Caco-2 (cell line): ENCODE measurements around the gene UCN2. TPM values are rescaled to one million over a fixed set of nuclear protein-coding genes. Genes with fewer than 3 reads are reported as not detected.

Experiments
- BruUV-seq: library from RNA; stranded (reverse); fragments of 400-500 nt; replicated peaks from 2 replicates; lab custom pipeline; 2021; lab: Mats Ljungman, UMichigan
- CTCF ChIA-PET: fragments of 300-600 bp; sonication (Branson Sonifier 250); formaldehyde crosslinking; loops from one replicate; lab custom pipeline; 2022; ENCODE audit warnings: antibody characterized with exemption; lab: Charles Lee
- POLR2A ChIA-PET: fragments of 300-600 bp; sonication (Branson Sonifier 250); formaldehyde crosslinking; loops from one replicate; lab custom pipeline; 2022; ENCODE audit warnings: antibody characterized with exemption; lab: Charles Lee
- DNase-seq, 2 experiments: peaks; one replicate each; pipeline versions ENCODE4 v3.0.0 to v3.0.0-alpha.2; 2020 to 2022
- H3K27me3 ChIP-seq: replicated peaks from 2 replicates; pipeline ENCODE4 v1.6.0; 2011; ENCODE audit warnings: low read length; ENCODE audit not compliant: control insufficient read depth, insufficient read depth
- H3K36me3 ChIP-seq: 2 replicates; pipeline ENCODE4 v1.5.1; 2011; ENCODE audit warnings: low read length; ENCODE audit not compliant: control insufficient read depth, insufficient read depth
- H3K4me1 ChIP-seq: fragments of 250-450 bp; sonication (Bioruptor Pico); 2 replicates; pipeline ENCODE4 v1.5.1; 2020; ENCODE audit warnings: mild to moderate bottlenecking
- H3K4me3 ChIP-seq: 2 replicates; pipeline ENCODE4 v1.5.1; 2011; ENCODE audit warnings: low read depth, mild to moderate bottlenecking, control low read depth, low read length
- H3K9me3 ChIP-seq: fragments of 250-450 bp; sonication (Bioruptor Pico); 2 replicates; pipeline ENCODE4 v1.5.1; 2020; ENCODE audit warnings: mild to moderate bottlenecking, moderate library complexity
- H3K27ac Mint-ChIP-seq: one replicate; pipeline ENCODE4 v1.8.0; 2022; ENCODE audit warnings: mixed read lengths; ENCODE audit not compliant: unreplicated experiment
- H3K27me3 Mint-ChIP-seq: one replicate; pipeline ENCODE4 v1.8.0; 2022; ENCODE audit warnings: mixed read lengths; ENCODE audit not compliant: insufficient read depth, unreplicated experiment
- H3K36me3 Mint-ChIP-seq: one replicate; pipeline ENCODE4 v1.8.0; 2022; ENCODE audit warnings: mild to moderate bottlenecking, mixed read lengths; ENCODE audit not compliant: insufficient read depth, unreplicated experiment
- H3K4me1 Mint-ChIP-seq: one replicate; pipeline ENCODE4 v1.8.0; 2022; ENCODE audit warnings: low read depth, mixed read lengths; ENCODE audit not compliant: unreplicated experiment
- H3K4me3 Mint-ChIP-seq: one replicate; pipeline ENCODE4 v1.8.0; 2022; ENCODE audit warnings: mild to moderate bottlenecking, moderate library complexity, mixed read lengths; ENCODE audit not compliant: unreplicated experiment
- H3K9me3 Mint-ChIP-seq: one replicate; pipeline ENCODE4 v1.8.0; 2022; ENCODE audit warnings: mixed read lengths; ENCODE audit not compliant: unreplicated experiment
- intact Hi-C: fragments of 100-400 bp; cut with micrococcal nuclease; formaldehyde crosslinking; loops from one replicate; pipeline ENCODE4 v1.10.0; 2022; ENCODE audit not compliant: unreplicated experiment
- total RNA-seq: library from RNA; stranded (reverse); gene quantifications from 2 replicates; pipeline ENCODE4 v1.2.3, GENCODE V29; 2022
- TF ChIP-seq, protein P1 (sequence below), 2 experiments: fragments of 200-600 bp in 1 of 2; IDR thresholded peaks; 1 replicate in 1 of 2; 2 replicates in 1 of 2; pipeline versions ENCODE4 v1.5.1 to v1.8.0; 2011 to 2022; ENCODE audit warnings: antibody characterized with exemption in 1 of 2, control low read depth in 1 of 2, inconsistent platforms in 1 of 2, low read depth in 1 of 2, low read length in 1 of 2, mild to moderate bottlenecking in 1 of 2, moderate library complexity in 1 of 2; ENCODE audit not compliant: insufficient read depth in 1 of 2, severe bottlenecking in 1 of 2, unreplicated experiment in 1 of 2

Gene UCN2
- total RNA-seq, 1 experiment from 2014 or later = 0.54 TPM

DNA sequence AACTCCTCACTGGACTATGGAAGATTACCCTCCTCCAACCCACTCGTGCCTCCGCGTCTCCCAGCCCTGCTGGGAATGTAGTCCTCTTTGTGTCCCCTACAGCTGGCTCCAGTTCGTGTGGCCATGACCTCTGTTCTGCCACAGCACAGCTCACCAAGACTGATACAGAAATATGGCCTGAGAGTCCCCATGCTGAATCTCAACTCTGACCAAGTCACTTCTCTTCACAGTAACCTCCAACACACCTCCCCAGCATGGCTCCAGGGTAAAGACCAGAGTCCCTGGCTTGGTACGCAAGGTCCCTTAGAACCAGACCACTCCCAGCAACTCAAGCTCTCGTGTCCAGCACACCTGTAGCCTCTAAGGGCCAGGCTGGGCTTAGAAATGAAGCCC is 33.8 kb upstream of the UCN2 start:
- TF ChIP-seq, protein P1, sequence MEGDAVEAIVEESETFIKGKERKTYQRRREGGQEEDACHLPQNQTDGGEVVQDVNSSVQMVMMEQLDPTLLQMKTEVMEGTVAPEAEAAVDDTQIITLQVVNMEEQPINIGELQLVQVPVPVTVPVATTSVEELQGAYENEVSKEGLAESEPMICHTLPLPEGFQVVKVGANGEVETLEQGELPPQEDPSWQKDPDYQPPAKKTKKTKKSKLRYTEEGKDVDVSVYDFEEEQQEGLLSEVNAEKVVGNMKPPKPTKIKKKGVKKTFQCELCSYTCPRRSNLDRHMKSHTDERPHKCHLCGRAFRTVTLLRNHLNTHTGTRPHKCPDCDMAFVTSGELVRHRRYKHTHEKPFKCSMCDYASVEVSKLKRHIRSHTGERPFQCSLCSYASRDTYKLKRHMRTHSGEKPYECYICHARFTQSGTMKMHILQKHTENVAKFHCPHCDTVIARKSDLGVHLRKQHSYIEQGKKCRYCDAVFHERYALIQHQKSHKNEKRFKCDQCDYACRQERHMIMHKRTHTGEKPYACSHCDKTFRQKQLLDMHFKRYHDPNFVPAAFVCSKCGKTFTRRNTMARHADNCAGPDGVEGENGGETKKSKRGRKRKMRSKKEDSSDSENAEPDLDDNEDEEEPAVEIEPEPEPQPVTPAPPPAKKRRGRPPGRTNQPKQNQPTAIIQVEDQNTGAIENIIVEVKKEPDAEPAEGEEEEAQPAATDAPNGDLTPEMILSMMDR (IDR thresholded peaks at IDR 0.05; ENCODE audit: insufficient read depth in 1 of 2, low read depth in 1 of 2, low read length in 1 of 2, severe bottlenecking in 1 of 2, unreplicated experiment in 1 of 2) = no peak
- POLR2A ChIA-PET = interaction anchor here (1.7 kb wide), 1 partner anchor 151 kb away, joined by 3 read pairs; the partner anchor contains the start of gene ATRIP
- Mint-ChIP-seq H3K4me1 (peaks cover 7% of the 10 kb centered on the region), H3K4me3 (no peak overlapping the region), H3K27me3 (no peaks in the 10 kb centered on the region), H3K9me3 (no peaks in the 10 kb centered on the region), H3K36me3 (peaks cover 45% of the 10 kb centered on the region), H3K27ac (peak overlapping the region; percentile 12)
- no peaks in the 10 kb centered on the region for H3K9me3 ChIP-seq
- no peak for DNase-seq
- CTCF ChIA-PET = no interaction called here
- BruUV-seq = no TSS peak
- intact Hi-C loops = no loop called here
- H3K36me3 ChIP-seq = no peaks in the 10 kb centered on the region; the same call in 1 of the 2 replicates
- H3K27me3 ChIP-seq = no peaks in the 10 kb centered on the region
- peaks cover 12% of the 10 kb centered on the region for H3K4me1 ChIP-seq
- no peak overlapping the region for H3K4me3 ChIP-seq

GRCh38 chr3:48596676-48597407 is 33.3 kb upstream of the UCN2 start:
- ChIA-PET POLR2A (interaction anchor here (1.7 kb wide), 1 partner anchor 150 kb away, joined by 3 read pairs; the partner anchor contains the start of gene ATRIP), CTCF (no interaction called here)
- Histone ChIP-seq H3K4me3 (no peak overlapping the region), H3K4me1 (peaks cover 12% of the 10 kb centered on the region), H3K36me3 (no peaks in the 10 kb centered on the region; the same call in 1 of the 2 replicates), H3K9me3 (no peaks in the 10 kb centered on the region), H3K27me3 (no peaks in the 10 kb centered on the region)
- H3K36me3 Mint-ChIP-seq = peaks cover 39% of the 10 kb centered on the region
- TF ChIP-seq, protein P1 (IDR thresholded peaks at IDR 0.05; ENCODE audit: insufficient read depth in 1 of 2, low read depth in 1 of 2, low read length in 1 of 2, severe bottlenecking in 1 of 2, unreplicated experiment in 1 of 2) = no peak
- peaks cover 7% of the 10 kb centered on the region for H3K4me1 Mint-ChIP-seq
- intact Hi-C loops = no loop called here
- no peak for DNase-seq
- H3K27ac Mint-ChIP-seq = peak overlapping the region; percentile 12
- no peaks in the 10 kb centered on the region for H3K27me3 Mint-ChIP-seq
- BruUV-seq = no TSS peak
- no peak overlapping the region for H3K4me3 Mint-ChIP-seq
- no peaks in the 10 kb centered on the region for H3K9me3 Mint-ChIP-seq

- H3K36me3 Mint-ChIP-seq = peaks cover 32% of the 10 kb centered on the region
- POLR2A ChIA-PET = no interaction called here
- H3K4me3 Mint-ChIP-seq = no peak overlapping the region
- intact Hi-C loops = no loop called here
- no peak for DNase-seq
- no peaks in the 10 kb centered on the region for H3K27me3 Mint-ChIP-seq
- no peaks in the 10 kb centered on the region for H3K9me3 Mint-ChIP-seq
- TF ChIP-seq, protein P1 (IDR thresholded peaks at IDR 0.05; ENCODE audit: insufficient read depth in 1 of 2, low read depth in 1 of 2, low read length in 1 of 2, severe bottlenecking in 1 of 2, unreplicated experiment in 1 of 2) = no peak
- Histone ChIP-seq H3K4me1 (peaks cover 12% of the 10 kb centered on the region), H3K4me3 (no peak overlapping the region), H3K36me3 (no peaks in the 10 kb centered on the region; the same call in 1 of the 2 replicates), H3K9me3 (no peaks in the 10 kb centered on the region), H3K27me3 (no peaks in the 10 kb centered on the region)
- peaks cover 7% of the 10 kb centered on the region for H3K4me1 Mint-ChIP-seq
- BruUV-seq = no TSS peak
- CTCF ChIA-PET = no interaction called here
- peak overlapping the region; percentile 34 for H3K27ac Mint-ChIP-seq
Observed at GRCh38 chr3:48596157-48596556, 32.6 kb upstream of the UCN2 start.
